SK-N-SH (cell line): Measurements from ENCODE around the gene PRDM15. TPM values are rescaled to one million over a fixed set of nuclear protein-coding genes. Genes with fewer than 3 reads are reported as not detected.

Source experiments
- CTCF ChIA-PET: fragments of 300-600, 350-600 bp; formaldehyde crosslinking; extraction: SDS; loops from one replicate; lab custom pipeline; 2021; lab: Yijun Ruan, JAX
- POLR2A ChIA-PET: fragments of 350-600 bp; sonication (Branson Sonifier 250); formaldehyde crosslinking; extraction: SDS; loops from one replicate; lab custom pipeline; 2020; ENCODE audit warnings: antibody characterized with exemption, inconsistent platforms; lab: Yijun Ruan, JAX
- DNase-seq: peaks from one replicate; pipeline ENCODE4 v3.0.0; 2012
- H2AFZ ChIP-seq: fragments of 200-600 bp; sonication (generic); 2 replicates; pipeline ENCODE4 v1.8.1; 2016; ENCODE audit warnings: antibody characterized with exemption, mild to moderate bottlenecking, low read depth
- H3F3A ChIP-seq: fragments of 200-600 bp; sonication (generic); replicated peaks from 2 replicates; pipeline ENCODE3; 2016; ENCODE audit warnings: antibody characterized with exemption, mild to moderate bottlenecking; ENCODE audit not compliant: insufficient read depth
- H3K27ac ChIP-seq, 2 experiments: fragments of 200-500 bp in 1 of 2; fragments of 200-600 bp in 1 of 2; sonication (Bioruptor generic) in 1 of 2; sonication (generic), shearing (Covaris generic) in 1 of 2; 2 replicates each; pipeline versions ENCODE4 v1.5.1 to v1.6.1; 2014 to 2016; ENCODE audit warnings: low read depth in 2 of 2, inconsistent platforms in 1 of 2, low read length in 1 of 2, mild to moderate bottlenecking in 1 of 2, mixed read lengths in 1 of 2
- H3K27me3 ChIP-seq: fragments of 200-600 bp; sonication (generic), shearing (Covaris generic); 2 replicates; pipeline ENCODE4 v1.6.1; 2016; ENCODE audit warnings: mixed run types; ENCODE audit not compliant: insufficient read depth
- H3K36me3 ChIP-seq, 2 experiments: fragments of 200-500 bp in 1 of 2; fragments of 200-600 bp in 1 of 2; sonication (Bioruptor generic) in 1 of 2; sonication (generic) in 1 of 2; replicated peaks in 1 of 2; 2 replicates each; pipeline versions ENCODE3 to v1.5.1; 2014 to 2016; ENCODE audit warnings: low read length in 1 of 2, mild to moderate bottlenecking in 1 of 2; ENCODE audit not compliant: insufficient read depth in 2 of 2, control insufficient read depth in 1 of 2
- H3K4me1 ChIP-seq, 2 experiments: fragments of 200-500 bp in 1 of 2; fragments of 200-600 bp in 1 of 2; sonication (Bioruptor generic) in 1 of 2; sonication (generic), shearing (Covaris generic) in 1 of 2; 2 replicates each; pipeline versions ENCODE4 v1.5.1 to v1.6.1; 2014 to 2016; ENCODE audit warnings: low read depth in 1 of 2, low read length in 1 of 2, mixed run types in 1 of 2; ENCODE audit not compliant: insufficient read depth in 2 of 2, control insufficient read depth in 1 of 2
- H3K4me2 ChIP-seq: fragments of 200-600 bp; sonication (generic), shearing (Covaris generic); 2 replicates; pipeline ENCODE4 v1.6.1; 2017; ENCODE audit warnings: mixed run types
- H3K4me3 ChIP-seq, 2 experiments: fragments of 200-500 bp in 1 of 2; fragments of 200-600 bp in 1 of 2; sonication (Bioruptor generic) in 1 of 2; sonication (generic), shearing (Covaris generic) in 1 of 2; 2 replicates each; pipeline versions ENCODE4 v1.5.1 to v1.8.1; 2014 to 2016; ENCODE audit warnings: low read depth in 2 of 2, inconsistent platforms in 1 of 2, low read length in 1 of 2, mild to moderate bottlenecking in 1 of 2, mixed read lengths in 1 of 2, moderate library complexity in 1 of 2
- H3K79me2 ChIP-seq: fragments of 200-600 bp; sonication (generic); 2 replicates; pipeline ENCODE4 v1.8.1; 2017; ENCODE audit warnings: mild to moderate bottlenecking; ENCODE audit not compliant: insufficient read depth
- H3K9ac ChIP-seq: fragments of 200-600 bp; sonication (generic); 2 replicates; pipeline ENCODE4 v1.6.1; 2017; ENCODE audit warnings: mixed run types
- H3K9me2 ChIP-seq: fragments of 200-600 bp; sonication (generic); 2 replicates; pipeline ENCODE4 v1.6.1; 2017; ENCODE audit warnings: mixed run types
- H3K9me3 ChIP-seq: fragments of 200-600 bp; sonication (generic); 2 replicates; pipeline ENCODE4 v1.6.1; 2017; ENCODE audit warnings: mixed run types, mild to moderate bottlenecking, moderate library complexity
- H4K20me1 ChIP-seq: fragments of 200-600 bp; sonication (generic); 2 replicates; pipeline ENCODE4 v1.6.1; 2017; ENCODE audit warnings: mild to moderate bottlenecking, mixed run types; ENCODE audit not compliant: insufficient read depth
- EP300 ChIP-seq, 2 experiments: IDR thresholded peaks; 2 replicates each; pipeline versions ENCODE4 v1.4.0 to v1.6.1; 2012; ENCODE audit warnings: borderline replicate concordance in 1 of 2, low read depth in 1 of 2, low read length in 1 of 2
- FOXM1 ChIP-seq: IDR thresholded peaks from 2 replicates; pipeline ENCODE4 v1.4.0; 2012; ENCODE audit warnings: low read depth, mild to moderate bottlenecking
- GABPA ChIP-seq: IDR thresholded peaks from 2 replicates; pipeline ENCODE4 v1.4.0; 2012; ENCODE audit warnings: low read depth, mild to moderate bottlenecking
- IRF3 ChIP-seq: fragments of 150-350 bp; IDR thresholded peaks from 2 replicates; pipeline ENCODE4 v1.6.1; 2016; ENCODE audit warnings: mild to moderate bottlenecking, low read depth, low read length
- MAX ChIP-seq: IDR thresholded peaks from 2 replicates; pipeline ENCODE4 v1.4.0; 2012; ENCODE audit warnings: low read depth
- RCOR1 ChIP-seq: fragments of 150-350 bp; IDR thresholded peaks from 2 replicates; pipeline ENCODE4 v1.6.1; 2017; ENCODE audit warnings: antibody characterized with exemption, low read length
- SIN3A ChIP-seq: IDR thresholded peaks from 2 replicates; pipeline ENCODE4 v1.6.1; 2012; ENCODE audit warnings: low read depth, mild to moderate bottlenecking, low read length, moderate library complexity, borderline replicate concordance
- TCF12 ChIP-seq: IDR thresholded peaks from 2 replicates; pipeline ENCODE4 v1.4.0; 2012
- YY1 ChIP-seq: IDR thresholded peaks from 2 replicates; pipeline ENCODE4 v1.4.0; 2012; ENCODE audit warnings: low read depth, mild to moderate bottlenecking
- WGBS: methylation state at CpG from one replicate; pipeline ENCODE4 v1.1.6; 2017; ENCODE audit warnings: low lambda C conversion rate; 5-methylcytosine and 5-hydroxymethylcytosine counted together
- polyA plus RNA-seq, 3 experiments: library from polyadenylated mRNA; depleted of rRNA; stranded (reverse); fragments of >200 nt; gene quantifications; 2 replicates each; pipeline ENCODE4 v1.2.3, GENCODE V29; 2012
- TF ChIP-seq, protein P1 (sequence below): IDR thresholded peaks from 2 replicates; pipeline ENCODE4; 2012
- TF ChIP-seq, protein P2 (sequence below): fragments of 150-350 bp; IDR thresholded peaks from 2 replicates; pipeline ENCODE4 v1.6.1; 2017; ENCODE audit warnings: antibody characterized with exemption, low read length, low read depth, borderline replicate concordance
- TF ChIP-seq, protein P3 (sequence below): IDR thresholded peaks from 2 replicates; pipeline ENCODE4 v1.6.1; 2012; ENCODE audit warnings: mild to moderate bottlenecking, low read depth, low read length, moderate library complexity
- TF ChIP-seq, protein P4 (sequence below): IDR thresholded peaks from 2 replicates; pipeline ENCODE4 v1.4.0; 2012; ENCODE audit warnings: low read depth, borderline replicate concordance

PRDM15 gene
- polyA plus RNA-seq, 1 of the 3 experiments (the other 2 are of a cell fraction): 7.0 TPM

DNA sequence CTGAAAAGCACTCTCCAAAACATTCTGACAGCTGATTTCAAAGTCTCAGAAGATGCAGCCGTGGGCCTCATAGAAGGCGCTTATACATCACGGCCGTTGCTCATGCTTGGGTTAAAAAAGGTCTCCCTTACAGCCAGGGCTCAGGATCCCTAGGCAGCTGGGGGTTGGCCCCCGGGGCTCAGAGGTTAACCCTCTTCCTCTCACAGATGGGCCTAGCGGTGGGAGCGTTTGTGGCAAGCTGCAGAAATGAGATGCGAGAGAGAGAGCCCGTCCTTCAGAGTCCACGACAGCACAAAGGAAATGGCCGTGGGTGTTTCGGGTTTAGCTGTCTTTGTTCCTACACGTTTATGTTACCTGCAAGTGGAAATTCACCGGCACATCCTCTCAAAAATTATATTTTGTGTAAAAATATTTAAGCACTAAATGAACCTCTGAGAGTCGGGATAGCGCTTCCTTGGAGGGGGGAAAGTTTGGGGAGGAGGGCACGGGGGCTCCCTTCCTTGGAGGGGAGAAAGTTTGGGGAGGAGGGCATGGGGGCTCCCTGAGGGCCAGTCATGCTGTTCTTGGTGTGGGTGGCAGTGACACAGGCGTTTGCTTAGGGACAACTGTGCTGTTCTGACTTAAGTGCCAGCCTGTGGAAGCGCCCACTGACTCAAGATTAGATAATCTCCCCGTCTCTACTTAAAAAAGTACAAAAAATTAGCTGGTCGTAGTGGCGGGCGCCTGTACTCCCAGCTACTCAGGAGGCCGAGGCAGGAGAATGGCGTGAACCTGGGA lies 20.5 kb upstream of the PRDM15 start:
- Histone ChIP-seq H3K4me1 (peaks cover 0 to 12% of the 10 kb centered on the region in 2 experiments; a peak in 2 of 4 replicates), H3K9ac (no peak overlapping the region), H3K4me3 (no peak overlapping the region), H3K27ac (no peak overlapping the region), H3K36me3 (peaks cover 4 to 31% of the 10 kb centered on the region in 2 experiments), H4K20me1 (no peaks in the 10 kb centered on the region), H3F3A (no peaks in the 10 kb centered on the region), H3K9me3 (no peaks in the 10 kb centered on the region), H2AFZ (no peak overlapping the region), H3K4me2 (no peak overlapping the region), H3K9me2 (no peaks in the 10 kb centered on the region), H3K27me3 (no peaks in the 10 kb centered on the region), H3K79me2 (no peaks in the 10 kb centered on the region)
- WGBS: 93% methylated on average over 25 of the region's 25 CpGs
- DNase-seq: no peak
- CTCF ChIA-PET: no interaction called here
- POLR2A ChIA-PET: interaction anchor here (0.6 kb wide), 1 partner anchor 9 kb away, joined by 3 read pairs; no protein-coding TSS in a partner anchor
- TF ChIP-seq TCF12 (no peak), IRF3 (no peak), MAX (no peak)
- TF ChIP-seq, protein P1, sequence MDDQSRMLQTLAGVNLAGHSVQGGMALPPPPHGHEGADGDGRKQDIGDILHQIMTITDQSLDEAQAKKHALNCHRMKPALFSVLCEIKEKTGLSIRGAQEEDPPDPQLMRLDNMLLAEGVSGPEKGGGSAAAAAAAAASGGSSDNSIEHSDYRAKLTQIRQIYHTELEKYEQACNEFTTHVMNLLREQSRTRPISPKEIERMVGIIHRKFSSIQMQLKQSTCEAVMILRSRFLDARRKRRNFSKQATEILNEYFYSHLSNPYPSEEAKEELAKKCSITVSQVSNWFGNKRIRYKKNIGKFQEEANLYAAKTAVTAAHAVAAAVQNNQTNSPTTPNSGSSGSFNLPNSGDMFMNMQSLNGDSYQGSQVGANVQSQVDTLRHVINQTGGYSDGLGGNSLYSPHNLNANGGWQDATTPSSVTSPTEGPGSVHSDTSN: no peak
- TF ChIP-seq, protein P2, sequence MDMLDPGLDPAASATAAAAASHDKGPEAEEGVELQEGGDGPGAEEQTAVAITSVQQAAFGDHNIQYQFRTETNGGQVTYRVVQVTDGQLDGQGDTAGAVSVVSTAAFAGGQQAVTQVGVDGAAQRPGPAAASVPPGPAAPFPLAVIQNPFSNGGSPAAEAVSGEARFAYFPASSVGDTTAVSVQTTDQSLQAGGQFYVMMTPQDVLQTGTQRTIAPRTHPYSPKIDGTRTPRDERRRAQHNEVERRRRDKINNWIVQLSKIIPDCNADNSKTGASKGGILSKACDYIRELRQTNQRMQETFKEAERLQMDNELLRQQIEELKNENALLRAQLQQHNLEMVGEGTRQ: no peak

DNA sequence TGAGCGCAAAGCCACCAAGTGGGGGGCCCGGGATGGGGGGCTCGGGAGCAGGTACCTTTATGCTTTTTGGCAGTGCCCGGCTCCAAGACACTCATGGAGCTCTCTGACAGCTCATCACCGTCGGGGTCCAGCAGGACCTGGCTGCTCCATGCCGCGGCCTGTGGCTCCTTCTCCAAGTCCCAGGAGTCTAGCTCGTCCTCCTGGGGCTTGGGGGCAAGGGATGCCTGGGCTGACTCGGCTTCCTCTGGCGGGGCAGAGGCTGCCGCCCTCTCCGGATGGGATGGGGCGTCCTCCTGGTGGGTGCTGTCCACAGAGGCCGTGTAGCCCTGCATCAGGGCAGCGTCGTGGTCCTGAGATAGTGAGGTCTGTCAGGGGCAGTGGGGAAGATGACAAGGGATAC lies 19.9 kb upstream of the PRDM15 start:
- H3K36me3 ChIP-seq: peaks cover 4 to 30% of the 10 kb centered on the region in 2 experiments
- H3K27me3 ChIP-seq: no peaks in the 10 kb centered on the region
- H3K4me3 ChIP-seq: no peak overlapping the region
- no peaks in the 10 kb centered on the region for H3F3A ChIP-seq
- H3K4me1 ChIP-seq: peaks cover 0 to 12% of the 10 kb centered on the region in 2 experiments; a peak in 2 of 4 replicates
- H3K4me2 ChIP-seq: no peak overlapping the region
- H3K9ac ChIP-seq: no peak overlapping the region
- no peaks in the 10 kb centered on the region for H4K20me1 ChIP-seq
- H3K79me2 ChIP-seq: no peaks in the 10 kb centered on the region
- no peak overlapping the region for H2AFZ ChIP-seq
- ChIA-PET POLR2A (no interaction called here), CTCF (no interaction called here)
- no peaks in the 10 kb centered on the region for H3K9me3 ChIP-seq
- 95% methylated on average over 16 of the region's 17 CpGs for WGBS
- H3K9me2 ChIP-seq: no peaks in the 10 kb centered on the region
- no peak overlapping the region for H3K27ac ChIP-seq
- TF ChIP-seq YY1 (no peak), FOXM1 (no peak), RCOR1 (no peak), EP300 (IDR thresholded peaks at IDR 0.05; ENCODE audit: borderline replicate concordance in 1 of 2, low read depth in 1 of 2, low read length in 1 of 2) (no peak), GABPA (no peak), SIN3A (no peak)
- TF ChIP-seq, protein P3, sequence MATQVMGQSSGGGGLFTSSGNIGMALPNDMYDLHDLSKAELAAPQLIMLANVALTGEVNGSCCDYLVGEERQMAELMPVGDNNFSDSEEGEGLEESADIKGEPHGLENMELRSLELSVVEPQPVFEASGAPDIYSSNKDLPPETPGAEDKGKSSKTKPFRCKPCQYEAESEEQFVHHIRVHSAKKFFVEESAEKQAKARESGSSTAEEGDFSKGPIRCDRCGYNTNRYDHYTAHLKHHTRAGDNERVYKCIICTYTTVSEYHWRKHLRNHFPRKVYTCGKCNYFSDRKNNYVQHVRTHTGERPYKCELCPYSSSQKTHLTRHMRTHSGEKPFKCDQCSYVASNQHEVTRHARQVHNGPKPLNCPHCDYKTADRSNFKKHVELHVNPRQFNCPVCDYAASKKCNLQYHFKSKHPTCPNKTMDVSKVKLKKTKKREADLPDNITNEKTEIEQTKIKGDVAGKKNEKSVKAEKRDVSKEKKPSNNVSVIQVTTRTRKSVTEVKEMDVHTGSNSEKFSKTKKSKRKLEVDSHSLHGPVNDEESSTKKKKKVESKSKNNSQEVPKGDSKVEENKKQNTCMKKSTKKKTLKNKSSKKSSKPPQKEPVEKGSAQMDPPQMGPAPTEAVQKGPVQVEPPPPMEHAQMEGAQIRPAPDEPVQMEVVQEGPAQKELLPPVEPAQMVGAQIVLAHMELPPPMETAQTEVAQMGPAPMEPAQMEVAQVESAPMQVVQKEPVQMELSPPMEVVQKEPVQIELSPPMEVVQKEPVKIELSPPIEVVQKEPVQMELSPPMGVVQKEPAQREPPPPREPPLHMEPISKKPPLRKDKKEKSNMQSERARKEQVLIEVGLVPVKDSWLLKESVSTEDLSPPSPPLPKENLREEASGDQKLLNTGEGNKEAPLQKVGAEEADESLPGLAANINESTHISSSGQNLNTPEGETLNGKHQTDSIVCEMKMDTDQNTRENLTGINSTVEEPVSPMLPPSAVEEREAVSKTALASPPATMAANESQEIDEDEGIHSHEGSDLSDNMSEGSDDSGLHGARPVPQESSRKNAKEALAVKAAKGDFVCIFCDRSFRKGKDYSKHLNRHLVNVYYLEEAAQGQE: no peak
- TF ChIP-seq, protein P4, sequence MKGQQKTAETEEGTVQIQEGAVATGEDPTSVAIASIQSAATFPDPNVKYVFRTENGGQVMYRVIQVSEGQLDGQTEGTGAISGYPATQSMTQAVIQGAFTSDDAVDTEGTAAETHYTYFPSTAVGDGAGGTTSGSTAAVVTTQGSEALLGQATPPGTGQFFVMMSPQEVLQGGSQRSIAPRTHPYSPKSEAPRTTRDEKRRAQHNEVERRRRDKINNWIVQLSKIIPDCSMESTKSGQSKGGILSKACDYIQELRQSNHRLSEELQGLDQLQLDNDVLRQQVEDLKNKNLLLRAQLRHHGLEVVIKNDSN: no peak
- DNase-seq: no peak
